ENCODE data around the gene ZNF532. TPM values are rescaled to one million over a fixed set of nuclear protein-coding genes. Genes with fewer than 3 reads are reported as not detected.

Gene ZNF532
- total RNA-seq, 1 experiment from 2014 or later = 258 TPM

DNA sequence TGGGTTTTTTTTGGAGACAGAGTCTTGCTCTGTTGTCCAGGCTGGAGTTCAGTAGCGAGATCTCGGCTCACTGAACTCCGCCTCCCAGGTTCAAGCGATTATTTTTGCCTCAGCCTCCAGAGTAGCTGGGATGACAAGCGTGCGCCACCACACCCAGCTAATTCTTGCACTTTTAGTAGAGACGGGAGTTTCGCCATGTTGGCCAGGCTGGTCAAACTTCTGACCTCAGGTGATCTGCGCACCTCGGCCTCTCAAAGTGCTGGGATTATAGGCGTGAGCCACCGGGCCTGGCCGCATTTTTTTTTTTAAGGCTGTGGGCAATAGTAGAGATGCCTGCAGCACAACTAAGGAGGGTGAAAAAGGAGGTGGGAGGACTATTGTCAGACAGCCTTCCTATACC is 41.7 kb upstream of the ZNF532 start:
- no peak overlapping the region for H3K14ac ChIP-seq (ENCODE audit: insufficient read depth, low read length)
- 0 out of 7 replicates have a peak overlapping the region, but pooled peaks of 1 of the 3 experiments have one; percentile 25 for H3K27ac Mint-ChIP-seq

More for the DNA sequence above, 41.7 kb upstream of the ZNF532 start:
- Histone ChIP-seq H4K8ac (replicated peaks; ENCODE audit: insufficient read length, low read depth, low read length) (no peak overlapping the region), H3K27ac (ENCODE audit: insufficient read length, low read depth, low read length) (no peak overlapping the region), H2BK12ac (ENCODE audit: insufficient read length, low read depth, low read length) (no peak overlapping the region), H3K79me1 (ENCODE audit: insufficient read depth, low read depth, low read length, poor library complexity, severe bottlenecking) (no peaks in the 10 kb centered on the region), H2BK5ac (ENCODE audit: insufficient read length, low read length) (no peak overlapping the region), H3K4ac (ENCODE audit: low read depth, low read length) (no peak overlapping the region), H4K20me1 (ENCODE audit: control insufficient read depth, insufficient read depth, insufficient read length) (no peaks in the 10 kb centered on the region), H3K23me2 (ENCODE audit: insufficient read length, low read depth, low read length, poor library complexity, severe bottlenecking) (no peaks in the 10 kb centered on the region), H3K9ac (ENCODE audit: extremely low read depth, insufficient read length, low read length) (no peak overlapping the region), H2BK20ac (ENCODE audit: low read depth, low read length, poor library complexity, severe bottlenecking) (no peak overlapping the region), H3K4me2 (ENCODE audit: insufficient read depth, insufficient read length, low read length) (no peak overlapping the region), H2BK120ac (ENCODE audit: low read depth, low read length, poor library complexity, severe bottlenecking) (no peak overlapping the region), H3K23ac (ENCODE audit: insufficient read length, low read depth, low read length) (no peak overlapping the region), H2AK5ac (ENCODE audit: insufficient read length, low read length) (no peak overlapping the region), H3T11ph (ENCODE audit: low read length) (no peak overlapping the region), H3K9me3 (ENCODE audit: control insufficient read depth, low read depth, low read length) (no peaks in the 10 kb centered on the region), H3K79me2 (ENCODE audit: insufficient read depth, low read length) (no peaks in the 10 kb centered on the region), H2AFZ (ENCODE audit: low read length) (no peak overlapping the region), H2BK15ac (ENCODE audit: low read depth, low read length) (no peak overlapping the region), H3K4me1 (ENCODE audit: insufficient read depth, low read length) (no peaks in the 10 kb centered on the region), H4K91ac (ENCODE audit: insufficient read length, low read depth, low read length) (no peak overlapping the region), H3K27me3 (ENCODE audit: insufficient read depth, low read length) (no peaks in the 10 kb centered on the region), H4K5ac (ENCODE audit: insufficient read length, low read depth, low read length) (no peak overlapping the region), H3K56ac (ENCODE audit: insufficient read length, low read depth, low read length) (no peak overlapping the region), H3K18ac (ENCODE audit: insufficient read length, low read depth, low read length) (no peak overlapping the region)
- H3K4me1 Mint-ChIP-seq = peaks cover 5 to 13% of the 10 kb centered on the region in 2 experiments
- peaks cover 5 to 6% (median 5%) of the 10 kb centered on the region in 3 experiments; a peak in 6 of 7 replicates for H3K36me3 Mint-ChIP-seq (ENCODE audit: insufficient read depth in 1 of 3, low read depth in 3 of 3)
- TF ChIP-seq, protein P1, sequence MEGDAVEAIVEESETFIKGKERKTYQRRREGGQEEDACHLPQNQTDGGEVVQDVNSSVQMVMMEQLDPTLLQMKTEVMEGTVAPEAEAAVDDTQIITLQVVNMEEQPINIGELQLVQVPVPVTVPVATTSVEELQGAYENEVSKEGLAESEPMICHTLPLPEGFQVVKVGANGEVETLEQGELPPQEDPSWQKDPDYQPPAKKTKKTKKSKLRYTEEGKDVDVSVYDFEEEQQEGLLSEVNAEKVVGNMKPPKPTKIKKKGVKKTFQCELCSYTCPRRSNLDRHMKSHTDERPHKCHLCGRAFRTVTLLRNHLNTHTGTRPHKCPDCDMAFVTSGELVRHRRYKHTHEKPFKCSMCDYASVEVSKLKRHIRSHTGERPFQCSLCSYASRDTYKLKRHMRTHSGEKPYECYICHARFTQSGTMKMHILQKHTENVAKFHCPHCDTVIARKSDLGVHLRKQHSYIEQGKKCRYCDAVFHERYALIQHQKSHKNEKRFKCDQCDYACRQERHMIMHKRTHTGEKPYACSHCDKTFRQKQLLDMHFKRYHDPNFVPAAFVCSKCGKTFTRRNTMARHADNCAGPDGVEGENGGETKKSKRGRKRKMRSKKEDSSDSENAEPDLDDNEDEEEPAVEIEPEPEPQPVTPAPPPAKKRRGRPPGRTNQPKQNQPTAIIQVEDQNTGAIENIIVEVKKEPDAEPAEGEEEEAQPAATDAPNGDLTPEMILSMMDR (conservative IDR thresholded peaks at IDR 0.05) = no peak
- WGBS (ENCODE audit: extremely low coverage, insufficient read length, low lambda C conversion rate) = no CpG with 5 or more reads among the region's 13 CpGs
- no peaks in the 10 kb centered on the region for H3K27me3 Mint-ChIP-seq (ENCODE audit: low read depth)
- no peak overlapping the region for H3K4me3 Mint-ChIP-seq
- H3K9me3 Mint-ChIP-seq = peaks cover 5 to 7% of the 10 kb centered on the region in 2 experiments; a peak in 3 of 5 replicates
- no peak for DNase-seq

Data from H9 (cell line).